HG02571 (cell line): ENCODE results near the gene USP38.
"Not testable (repeated sequence)": the region's sequence is repeated elsewhere in the genome, so short reads cannot be mapped to it uniquely, and the experiment has no call there.

Experiments
- ATAC-seq: cut with Tn5 transposase; IDR thresholded peaks from one replicate; pipeline ENCODE4 v1.9.1; 2021; ENCODE audit warnings: mild to moderate bottlenecking, moderate library complexity; ENCODE audit not compliant: unreplicated experiment

Gene USP38

GRCh38 chr4:143202824-143203223 lies 18.1 kb downstream of the USP38 start:
- ATAC-seq: no peak

DNA sequence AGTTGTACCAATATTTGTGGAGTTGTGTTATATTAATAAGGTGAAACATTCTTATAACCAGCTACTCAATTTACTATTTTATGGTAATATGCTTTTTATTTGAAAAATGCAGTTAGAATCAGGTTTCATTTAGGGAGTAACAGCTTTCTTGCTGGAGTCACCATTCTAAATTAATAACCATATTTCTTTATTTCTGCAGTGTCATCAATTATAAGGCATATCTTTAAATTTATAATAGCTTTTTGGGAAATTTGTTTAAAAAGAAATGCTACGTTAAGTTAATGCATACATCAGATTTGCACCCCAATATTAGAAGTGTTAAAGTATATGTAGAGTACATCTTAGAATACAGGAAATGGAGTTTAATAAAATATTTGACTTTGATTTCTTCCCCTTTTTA lies 18.9 kb downstream of the USP38 start:
- no peak for ATAC-seq

GRCh38 chr4:143207555-143207954 lies 22.8 kb downstream of the USP38 start:
- ATAC-seq: no peak

DNA sequence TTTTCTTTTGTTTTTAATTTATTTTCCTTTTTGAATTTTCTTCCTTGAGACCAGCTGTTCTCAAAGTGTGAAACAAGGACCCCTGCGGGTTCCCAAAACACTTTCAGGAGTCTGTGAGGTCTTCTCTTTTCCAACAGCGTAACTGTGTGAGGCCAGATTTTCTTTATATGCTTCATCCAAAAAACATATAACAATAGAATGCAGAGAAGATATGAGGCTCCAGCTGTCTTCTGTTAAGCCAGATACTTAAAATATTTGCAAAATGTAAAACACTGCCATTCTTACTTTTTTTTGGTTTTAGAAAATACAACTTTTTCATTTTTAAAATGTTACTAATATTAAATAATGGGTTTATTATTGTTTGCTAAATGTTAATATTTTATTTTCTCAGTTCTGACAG lies 27.8 kb downstream of the USP38 start:
- ATAC-seq: no peak

- no peak for ATAC-seq
These were observed 31.2 kb downstream of the USP38 start for GRCh38 chr4:143215873-143216272.

DNA sequence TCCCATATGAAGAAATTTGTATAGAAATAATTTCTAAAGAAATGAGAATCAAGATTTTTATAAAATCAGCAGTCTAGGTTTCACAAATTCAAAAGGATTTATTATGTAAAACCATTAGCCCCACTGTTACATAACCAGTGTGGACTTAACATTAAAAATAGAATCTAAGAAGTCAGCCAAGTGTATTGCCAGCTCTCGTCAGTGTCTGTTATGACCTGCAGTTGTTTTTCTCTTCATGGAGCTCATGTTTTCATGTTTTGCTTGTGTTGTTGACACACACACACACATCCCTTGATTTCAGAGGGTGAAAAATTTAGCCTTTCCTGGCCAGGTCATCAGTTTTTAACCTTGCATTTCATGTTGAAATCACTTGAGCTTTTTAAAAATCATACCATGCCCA lies 39.5 kb downstream of the USP38 start:
- no peak for ATAC-seq

- ATAC-seq: no peak
These were observed 40.5 kb downstream of the USP38 start for GRCh38 chr4:143225167-143225566.

- no peak for ATAC-seq
These were observed 46.0 kb downstream of the USP38 start for GRCh38 chr4:143230683-143231082.

DNA sequence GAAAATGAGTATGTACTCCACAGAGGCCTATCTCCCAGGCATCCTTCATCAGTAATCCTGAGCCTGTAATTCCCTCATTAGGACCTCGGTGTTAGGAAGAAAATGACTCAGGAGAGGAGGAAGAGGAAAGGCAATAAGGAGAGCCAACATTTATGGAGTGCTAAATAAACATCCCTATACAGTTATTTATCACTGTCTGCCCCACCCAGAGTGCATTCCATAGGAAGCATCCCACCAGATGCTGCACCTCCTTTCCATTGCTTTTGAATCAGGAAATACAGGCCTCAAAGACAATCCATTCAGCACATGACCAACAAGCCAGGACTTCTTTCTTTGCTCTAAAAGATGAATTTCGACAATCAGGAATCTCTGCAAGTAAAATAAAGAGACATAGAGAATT lies 47.6 kb downstream of the USP38 start:
- no peak for ATAC-seq

- no peak for ATAC-seq
These were observed 49.4 kb downstream of the USP38 start for GRCh38 chr4:143234153-143234552.

GRCh38 chr4:143237195-143237594 lies 52.5 kb downstream of the USP38 start:
- not testable (repeated sequence) for ATAC-seq

DNA sequence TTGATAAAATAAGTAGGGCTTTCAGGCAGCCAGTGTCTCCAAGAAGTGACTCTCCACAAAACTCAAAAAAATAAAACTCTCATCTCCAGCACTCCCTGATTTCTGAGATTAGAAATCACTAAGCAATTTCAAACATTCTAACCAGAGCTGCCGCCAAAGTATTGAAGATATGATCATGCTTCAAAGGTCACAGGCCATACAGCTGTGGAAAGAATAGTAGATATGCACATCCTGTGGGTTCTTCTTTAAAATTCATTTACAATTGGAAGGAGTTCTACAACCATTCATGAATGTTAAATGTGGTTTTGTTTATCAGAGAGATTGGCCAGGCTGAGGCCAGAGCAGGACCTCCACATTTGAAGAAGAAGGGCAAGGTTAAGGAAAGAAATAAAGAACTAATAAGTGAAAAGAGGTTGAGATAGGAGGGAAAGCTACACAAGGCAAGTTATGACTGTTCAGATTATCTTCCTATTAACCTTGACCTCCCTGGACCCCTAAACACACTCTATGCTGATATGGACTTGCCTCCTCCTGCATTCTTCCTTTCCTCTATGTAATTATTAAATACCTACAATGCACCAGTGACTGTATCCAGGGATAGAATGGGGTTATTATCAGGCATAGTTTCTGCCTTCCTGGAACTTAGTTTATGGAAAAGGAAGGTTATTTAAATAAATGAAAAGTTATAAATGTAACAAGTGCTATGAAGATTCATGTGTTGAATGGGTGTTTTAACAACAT lies 56.4 kb downstream of the USP38 start:
- ATAC-seq: no peak

- ATAC-seq: no peak
These were observed 57.2 kb downstream of the USP38 start for GRCh38 chr4:143241892-143242291.

DNA sequence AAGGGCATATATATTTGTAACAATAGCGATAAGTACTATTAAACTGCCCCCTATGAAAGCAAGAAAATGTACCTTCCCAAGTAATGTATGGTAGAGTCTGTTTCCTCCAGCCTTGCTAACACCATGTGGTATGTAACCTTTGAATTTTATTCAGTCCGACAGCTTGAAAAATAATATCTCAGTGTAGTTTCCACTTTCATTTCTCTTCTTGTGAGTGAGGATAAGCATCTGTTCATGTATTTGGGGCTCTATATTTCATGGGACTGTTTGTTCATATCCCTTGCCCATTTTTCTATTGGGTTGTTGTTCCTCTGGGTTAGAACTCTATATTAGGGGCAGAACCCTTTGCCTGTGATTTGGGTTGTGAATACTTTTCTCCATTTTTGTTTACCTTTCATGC lies 58.3 kb downstream of the USP38 start:
- no peak for ATAC-seq

DNA sequence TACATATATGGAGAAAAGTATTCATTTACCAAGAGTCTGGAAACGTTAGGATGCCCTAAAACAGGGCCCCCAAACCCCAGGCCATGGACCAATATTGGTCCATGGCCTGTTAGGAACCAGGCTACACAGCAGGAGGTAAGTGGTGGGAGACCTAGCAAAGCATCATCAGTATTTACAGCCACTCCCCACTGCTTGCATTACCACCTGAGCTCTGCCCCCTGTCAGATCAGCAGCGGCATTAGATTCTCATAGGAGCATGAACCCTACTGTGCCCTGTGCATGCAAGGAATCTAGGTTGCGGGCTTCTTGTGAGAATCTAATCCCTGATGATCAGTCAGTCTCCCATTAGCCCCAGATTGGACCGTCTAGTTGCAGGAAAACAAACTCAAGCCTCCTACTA lies 62.3 kb downstream of the USP38 start:
- no peak for ATAC-seq

DNA sequence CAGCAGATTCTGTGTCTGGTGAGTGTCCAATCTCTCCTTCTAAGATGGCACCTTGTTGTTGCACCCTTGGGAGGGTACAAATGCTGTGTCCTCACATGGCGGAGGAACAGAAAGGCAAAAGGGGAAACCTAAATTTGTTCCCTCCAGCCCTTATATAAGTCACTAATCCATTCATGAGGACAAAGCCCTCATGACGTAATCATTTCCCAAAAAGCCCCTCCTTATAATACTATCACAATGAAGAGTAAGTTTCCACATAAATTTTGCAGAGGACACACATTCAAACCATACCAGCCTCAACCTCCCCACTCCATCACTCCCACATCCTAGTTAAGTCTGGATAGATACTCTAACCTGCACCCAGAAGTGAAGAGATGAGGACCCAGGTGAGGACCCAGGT lies 63.1 kb downstream of the USP38 start:
- ATAC-seq: no peak

DNA sequence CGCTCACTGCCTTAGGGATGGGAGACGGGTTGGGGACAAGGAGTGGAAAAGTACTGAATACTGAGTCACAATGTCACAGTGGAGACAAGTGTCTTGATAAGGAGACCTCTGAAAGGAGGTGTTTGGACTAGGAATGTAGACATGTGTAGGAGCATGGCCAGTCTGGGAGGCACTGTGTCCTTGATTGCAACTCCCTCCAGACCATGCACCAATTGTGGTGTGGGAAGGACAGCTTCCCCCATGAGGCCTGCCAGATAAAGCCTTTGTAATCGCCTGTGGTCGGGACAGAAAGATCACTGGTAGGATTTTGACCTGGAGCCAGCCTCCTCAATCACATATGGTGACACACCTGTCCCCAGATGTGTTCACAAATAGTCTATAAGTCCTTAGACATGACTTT lies 64.1 kb downstream of the USP38 start:
- ATAC-seq: no peak

DNA sequence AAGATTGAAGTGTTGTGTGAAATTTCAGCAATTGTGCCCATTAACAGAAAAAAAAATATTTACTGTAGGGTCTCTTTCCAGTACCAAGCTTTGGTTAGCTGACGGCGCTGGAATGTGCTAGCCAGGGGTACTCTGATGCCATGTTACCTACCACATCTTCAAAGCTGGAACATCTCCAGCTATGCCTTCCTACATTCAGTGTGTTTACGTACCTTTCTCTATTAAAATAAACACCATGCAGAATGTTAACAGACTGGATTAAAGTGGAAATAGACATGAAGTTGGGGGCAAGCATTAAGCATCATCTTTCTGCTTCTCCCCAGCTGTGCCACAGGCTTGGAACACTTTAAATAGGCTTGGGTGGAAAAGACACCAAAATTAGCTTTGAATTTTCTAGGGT lies 65.9 kb downstream of the USP38 start:
- ATAC-seq: no peak

- ATAC-seq: no peak
These were observed 66.6 kb downstream of the USP38 start for GRCh38 chr4:143251348-143251747.

DNA sequence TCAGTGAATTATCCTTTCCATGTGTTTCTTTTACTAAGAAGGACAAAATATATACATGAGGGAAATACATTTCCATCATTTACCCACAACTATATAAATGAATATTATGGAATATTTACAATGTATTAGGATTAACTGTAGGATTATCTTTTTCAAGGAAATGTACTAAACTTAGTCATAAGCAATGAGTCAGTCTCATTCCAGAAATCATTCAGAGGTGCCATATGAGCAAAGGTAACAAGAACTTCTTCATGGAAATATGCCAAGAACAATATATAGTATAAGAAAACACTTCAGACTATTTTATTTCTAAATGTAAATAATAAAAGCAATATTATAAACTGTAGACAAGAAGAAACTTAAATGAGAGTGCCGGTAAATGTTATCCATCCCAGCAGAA lies 67.1 kb downstream of the USP38 start:
- no peak for ATAC-seq

DNA sequence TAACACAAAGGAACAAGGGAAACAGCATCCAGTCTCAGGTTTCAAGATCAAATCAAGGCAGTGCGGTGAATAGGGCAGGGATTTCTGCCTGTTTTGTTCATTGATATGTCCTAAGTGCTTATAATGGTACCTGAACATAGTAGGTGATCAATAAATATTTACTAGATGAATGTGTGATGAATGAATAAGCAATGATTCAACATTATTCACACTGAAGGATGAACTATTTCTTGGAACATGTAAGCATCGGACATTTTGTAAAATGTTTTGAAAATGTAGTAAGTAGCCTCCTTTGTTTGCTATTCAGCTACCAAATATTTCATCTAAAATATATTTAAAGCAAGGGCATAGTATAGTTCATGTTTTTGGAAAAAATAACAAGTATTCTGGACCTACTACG lies 67.8 kb downstream of the USP38 start:
- ATAC-seq: no peak

DNA sequence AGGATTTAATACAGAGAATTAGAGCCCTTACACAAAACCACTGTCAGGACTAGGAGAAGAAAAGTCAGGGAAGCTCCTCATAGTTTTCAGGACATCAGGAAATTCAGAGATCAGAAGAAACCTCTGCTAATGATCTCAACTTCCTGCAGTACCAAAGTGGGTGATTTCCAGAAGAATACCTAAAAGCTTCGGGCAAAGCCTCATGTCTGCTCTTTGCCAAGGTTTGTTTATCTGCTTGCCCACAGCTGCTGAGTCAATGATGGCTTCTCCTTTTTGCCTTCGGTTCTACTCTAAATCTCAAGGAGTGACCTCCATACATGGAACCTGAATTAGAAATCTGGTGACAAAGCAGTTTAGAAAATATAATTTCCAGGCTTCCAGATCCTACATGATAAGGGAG lies 68.4 kb downstream of the USP38 start:
- no peak for ATAC-seq

GRCh38 chr4:143254491-143255226 lies 69.9 kb downstream of the USP38 start:
- ATAC-seq: no peak
